GM18858 (cell line): ENCODE results near the gene SLC26A11.

Experiments
- ATAC-seq: cut with Tn5 transposase; IDR thresholded peaks from one replicate; pipeline ENCODE4 v1.9.1; 2021; ENCODE audit not compliant: unreplicated experiment

Gene SLC26A11

DNA sequence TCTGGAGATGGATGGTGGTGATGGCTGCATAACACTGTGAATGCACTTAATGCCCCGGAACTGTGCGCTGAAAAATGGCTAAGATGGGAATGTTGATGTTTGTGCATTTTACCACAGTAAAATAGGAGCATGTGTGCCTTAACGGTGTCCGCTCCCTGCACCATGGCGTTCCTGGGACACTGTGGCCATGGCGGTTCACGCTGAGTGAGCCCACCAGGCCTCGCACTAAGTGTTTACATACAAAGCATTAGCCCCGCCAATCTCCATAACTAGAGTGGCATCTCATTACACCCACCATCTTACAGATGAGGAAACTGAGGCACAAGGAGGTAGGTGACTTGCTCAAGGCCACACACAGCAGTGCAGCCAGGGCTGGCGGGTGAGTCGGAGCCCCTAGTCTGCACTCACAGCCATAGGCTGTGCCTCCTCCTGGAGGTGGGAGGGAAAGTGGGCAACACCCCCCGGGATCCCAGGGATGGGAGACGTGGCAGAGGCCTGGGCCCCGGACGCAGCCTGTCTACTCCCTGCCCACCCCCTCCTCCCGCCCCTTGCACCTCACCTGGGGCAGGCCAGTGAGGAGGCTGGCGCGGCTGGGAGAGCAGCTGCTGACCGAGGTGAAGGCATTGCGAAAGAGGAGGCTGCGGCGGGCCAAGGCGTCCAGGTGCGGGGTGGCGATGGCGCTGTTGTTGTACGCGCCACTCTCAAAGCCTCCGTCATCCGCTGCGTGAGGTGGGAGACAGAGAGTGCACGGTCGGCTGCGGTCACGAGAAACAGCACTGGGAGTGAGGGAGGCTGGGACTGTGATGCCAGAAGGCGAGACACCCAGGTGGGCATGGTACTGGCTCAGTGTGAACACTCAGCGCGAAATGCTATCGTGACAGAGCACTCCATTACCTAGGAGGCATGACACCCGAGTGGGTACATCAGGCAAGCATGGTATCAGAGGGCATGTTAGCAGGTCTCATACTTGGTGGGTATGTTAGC lies 3.5 kb upstream of the SLC26A11 start:
- ATAC-seq: no peak

GRCh38 chr17:80217703-80218362 lies 2.4 kb upstream of the SLC26A11 start:
- ATAC-seq: no peak

- ATAC-seq: no peak
Observed at GRCh38 chr17:80218391-80218790, 1.8 kb upstream of the SLC26A11 start.

- ATAC-seq: no peak
Observed at GRCh38 chr17:80219013-80219762, 1.0 kb upstream of the SLC26A11 start.

- ATAC-seq: no peak
Observed at GRCh38 chr17:80219763-80220053, 519 bp upstream of the SLC26A11 start.

DNA sequence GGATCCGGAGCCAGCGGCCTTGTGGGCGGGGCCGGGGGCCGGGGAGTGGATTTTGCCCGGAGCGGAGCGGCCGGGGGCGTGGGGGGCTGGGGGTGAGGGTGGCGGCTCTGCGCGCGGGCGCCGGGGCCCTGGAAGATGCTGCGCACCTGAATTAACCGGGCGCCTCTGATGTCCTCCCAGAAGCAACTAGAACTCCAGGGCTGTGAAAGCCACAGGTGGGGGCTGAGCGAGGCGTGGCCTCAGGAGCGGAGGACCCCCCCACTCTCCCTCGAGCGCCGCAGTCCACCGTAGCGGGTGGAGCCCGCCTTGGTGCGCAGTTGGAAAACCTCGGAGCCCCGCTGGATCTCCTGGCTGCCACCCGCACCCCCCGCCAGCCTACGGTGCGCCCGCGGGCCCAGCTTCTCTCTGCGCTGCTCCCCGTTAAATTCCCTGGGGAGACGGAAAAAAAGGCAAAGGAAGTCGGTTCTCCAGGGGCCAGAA lies 549 bp downstream of the SLC26A11 start:
- ATAC-seq: no peak

DNA sequence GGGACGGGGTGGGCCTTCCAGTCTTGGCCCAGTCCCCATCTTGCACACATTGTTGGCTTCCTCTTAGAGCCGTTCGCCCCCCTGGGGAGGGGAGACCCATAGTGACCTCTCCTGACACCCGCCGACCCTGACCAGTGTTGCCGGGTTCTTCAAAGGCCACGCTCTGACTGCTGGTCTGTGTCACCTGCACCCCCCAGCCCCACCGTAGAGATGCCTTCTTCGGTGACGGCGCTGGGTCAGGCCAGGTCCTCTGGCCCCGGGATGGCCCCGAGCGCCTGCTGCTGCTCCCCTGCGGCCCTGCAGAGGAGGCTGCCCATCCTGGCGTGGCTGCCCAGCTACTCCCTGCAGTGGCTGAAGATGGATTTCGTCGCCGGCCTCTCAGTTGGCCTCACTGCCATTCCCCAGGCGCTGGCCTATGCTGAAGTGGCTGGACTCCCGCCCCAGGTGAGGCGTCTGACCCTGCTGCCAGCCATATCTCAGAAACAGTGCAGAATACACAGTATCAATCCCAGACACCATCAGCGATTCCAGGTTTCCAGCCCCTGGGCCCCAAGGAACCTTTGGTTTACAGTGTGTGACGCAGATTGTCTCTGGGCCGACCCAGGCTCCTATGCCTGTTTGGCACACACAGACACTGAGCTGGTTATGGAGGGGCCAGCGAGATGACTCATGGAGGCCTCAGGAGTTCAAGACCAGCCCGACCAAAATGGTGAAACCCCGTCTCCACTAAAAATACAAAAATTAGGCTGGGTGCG lies 1.3 kb downstream of the SLC26A11 start:
- no peak for ATAC-seq

DNA sequence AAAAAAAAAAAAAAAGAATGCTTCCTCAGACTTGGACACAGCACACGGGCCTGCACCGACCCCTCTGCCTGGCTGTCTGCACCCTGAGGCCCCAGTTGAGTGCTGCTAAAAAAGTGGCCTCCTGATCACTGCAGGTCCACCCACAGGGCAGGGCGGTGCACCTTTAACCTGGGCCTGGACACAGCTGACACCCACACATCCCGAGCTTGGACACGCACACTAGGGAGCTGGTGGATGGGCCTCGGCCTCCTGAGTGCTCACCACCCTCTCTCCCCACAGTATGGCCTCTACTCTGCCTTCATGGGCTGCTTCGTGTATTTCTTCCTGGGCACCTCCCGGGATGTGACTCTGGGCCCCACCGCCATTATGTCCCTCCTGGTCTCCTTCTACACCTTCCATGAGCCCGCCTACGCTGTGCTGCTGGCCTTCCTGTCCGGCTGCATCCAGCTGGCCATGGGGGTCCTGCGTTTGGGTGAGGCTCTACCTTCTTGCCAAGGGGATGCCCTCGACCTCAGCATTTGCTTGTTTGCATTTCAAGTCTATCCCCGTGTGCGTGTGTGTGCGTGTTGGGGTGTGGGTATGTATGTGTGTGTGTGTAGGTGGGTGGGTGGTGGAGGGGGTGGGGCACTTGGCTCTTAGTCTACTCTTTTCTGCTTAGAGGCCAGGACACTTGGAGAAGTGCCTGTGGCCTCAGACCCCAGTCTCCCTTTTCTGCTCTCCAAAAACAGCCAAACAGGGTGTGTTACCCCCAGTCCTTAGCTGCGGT lies 2.3 kb downstream of the SLC26A11 start:
- no peak for ATAC-seq

GRCh38 chr17:80223142-80223815 lies 3.1 kb downstream of the SLC26A11 start:
- no peak for ATAC-seq

- ATAC-seq: no peak
Observed at GRCh38 chr17:80223838-80224497, 3.7 kb downstream of the SLC26A11 start.

DNA sequence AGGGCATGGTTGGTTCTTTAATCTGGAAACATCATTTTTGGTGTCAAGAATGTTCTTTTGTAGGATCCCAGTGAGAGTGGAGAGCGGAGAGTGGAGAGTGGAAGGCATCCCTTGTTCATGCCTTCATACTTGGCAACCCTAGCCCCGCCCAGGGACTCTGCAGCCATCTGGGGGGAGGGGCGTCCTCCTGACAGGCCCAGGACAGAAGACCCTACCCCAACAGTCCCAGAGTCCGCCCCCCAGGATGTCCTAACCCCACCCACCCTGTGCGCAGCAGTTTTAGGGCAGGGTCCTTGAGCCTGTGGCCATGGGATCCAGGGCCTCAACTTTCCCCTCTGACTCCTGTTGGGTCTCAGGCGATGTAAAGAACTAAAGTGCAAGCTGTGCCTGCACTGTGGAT lies 4.5 kb downstream of the SLC26A11 start:
- ATAC-seq: no peak

GRCh38 chr17:80225230-80225629 lies 5.0 kb downstream of the SLC26A11 start:
- no peak for ATAC-seq

GRCh38 chr17:80227156-80227555 lies 6.9 kb downstream of the SLC26A11 start:
- no peak for ATAC-seq

- ATAC-seq: no peak
Observed at GRCh38 chr17:80227666-80228065, 7.4 kb downstream of the SLC26A11 start.

GRCh38 chr17:80228477-80228876 lies 8.2 kb downstream of the SLC26A11 start:
- ATAC-seq: no peak

- no peak for ATAC-seq
Observed at GRCh38 chr17:80229011-80229410, 8.8 kb downstream of the SLC26A11 start.

- no peak for ATAC-seq
Observed at GRCh38 chr17:80232438-80232837, 12.2 kb downstream of the SLC26A11 start.

DNA sequence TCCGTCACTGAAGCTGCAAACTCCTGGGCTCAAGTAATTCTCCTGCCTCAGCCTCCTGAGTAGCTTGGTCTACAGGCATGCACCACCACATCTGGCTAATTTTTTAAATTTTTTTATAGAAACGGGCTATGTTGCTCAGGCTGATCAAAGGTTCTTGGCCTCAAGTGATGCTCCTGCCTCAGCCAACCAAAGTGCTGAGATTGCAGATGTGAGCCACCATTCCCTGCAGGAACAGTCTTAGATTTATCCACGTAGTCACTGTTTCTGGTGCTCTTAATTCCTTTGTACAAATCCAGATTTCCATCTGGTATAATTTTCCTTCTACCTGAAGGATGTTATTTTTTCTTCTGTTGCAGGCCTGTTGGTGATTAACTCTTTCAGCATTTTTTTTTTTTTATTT lies 13.0 kb downstream of the SLC26A11 start:
- ATAC-seq: no peak

DNA sequence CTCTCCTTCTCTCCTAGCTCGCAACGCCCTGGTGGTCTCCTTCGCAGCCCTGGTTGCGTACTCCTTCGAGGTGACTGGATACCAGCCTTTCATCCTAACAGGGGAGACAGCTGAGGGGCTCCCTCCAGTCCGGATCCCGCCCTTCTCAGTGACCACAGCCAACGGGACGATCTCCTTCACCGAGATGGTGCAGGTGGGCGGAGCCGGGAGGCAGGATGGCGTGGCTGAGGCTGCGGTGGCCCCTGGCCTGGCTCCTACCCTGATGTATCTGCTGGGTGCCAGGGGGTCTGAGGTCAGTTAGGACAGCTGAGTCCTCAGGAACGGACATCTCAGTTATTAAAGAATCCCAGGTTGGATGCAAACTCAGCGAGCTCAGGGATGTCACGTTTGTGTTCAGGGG lies 16.7 kb downstream of the SLC26A11 start:
- no peak for ATAC-seq
